ENCODE results near the gene ALOX5AP.

The ALOX5AP gene

GRCh38 chr13:30735025-30735871 is at the start of gene ALOX5AP:
ALOX5AP (plus strand) TSS chr13:30735543; CDS start chr13:30735606, 63 bp downstream.
- DNase-seq (ENCODE audit: low read depth in 2 of 3, low spot score in 1 of 3), result no peak

GRCh38 chr13:30685987-30686386 is 49.4 kb upstream of the ALOX5AP start:
- no peak for DNase-seq (ENCODE audit: low read depth in 2 of 3, low spot score in 1 of 3)

- DNase-seq (ENCODE audit: low read depth in 2 of 3, low spot score in 1 of 3), result no peak
These were observed 47.7 kb upstream of the ALOX5AP start for GRCh38 chr13:30687601-30688000.

- DNase-seq (ENCODE audit: low read depth in 2 of 3, low spot score in 1 of 3), result no peak
These were observed 45.6 kb upstream of the ALOX5AP start for GRCh38 chr13:30689752-30690151.

- no peak for DNase-seq (ENCODE audit: low read depth in 2 of 3, low spot score in 1 of 3)
These were observed 44.8 kb upstream of the ALOX5AP start for GRCh38 chr13:30690282-30691188.

GRCh38 chr13:30692113-30692512 is 43.2 kb upstream of the ALOX5AP start:
- no peak for DNase-seq (ENCODE audit: low read depth in 2 of 3, low spot score in 1 of 3)

GRCh38 chr13:30696278-30697176 is 38.8 kb upstream of the ALOX5AP start:
- no peak for DNase-seq (ENCODE audit: low read depth in 2 of 3, low spot score in 1 of 3)

- no peak for DNase-seq (ENCODE audit: low read depth in 2 of 3, low spot score in 1 of 3)
These were observed 38.0 kb upstream of the ALOX5AP start for GRCh38 chr13:30697177-30697953.

- no peak for DNase-seq (ENCODE audit: low read depth in 2 of 3, low spot score in 1 of 3)
These were observed 37.3 kb upstream of the ALOX5AP start for GRCh38 chr13:30697996-30698401.

- no peak for DNase-seq (ENCODE audit: low read depth in 2 of 3, low spot score in 1 of 3)
These were observed 36.8 kb upstream of the ALOX5AP start for GRCh38 chr13:30698488-30699005.

- no peak for DNase-seq (ENCODE audit: low read depth in 2 of 3, low spot score in 1 of 3)
These were observed 35.0 kb upstream of the ALOX5AP start for GRCh38 chr13:30700364-30700763.

- no peak for DNase-seq (ENCODE audit: low read depth in 2 of 3, low spot score in 1 of 3)
These were observed 33.3 kb upstream of the ALOX5AP start for GRCh38 chr13:30702006-30702405.

- no peak for DNase-seq (ENCODE audit: low read depth in 2 of 3, low spot score in 1 of 3)
These were observed 30.7 kb upstream of the ALOX5AP start for GRCh38 chr13:30704596-30704995.

GRCh38 chr13:30705680-30706079 is 29.7 kb upstream of the ALOX5AP start:
- DNase-seq (ENCODE audit: low read depth in 2 of 3, low spot score in 1 of 3), result no peak

- DNase-seq (ENCODE audit: low read depth in 2 of 3, low spot score in 1 of 3), result no peak
These were observed 26.8 kb upstream of the ALOX5AP start for GRCh38 chr13:30708541-30708940.

- DNase-seq (ENCODE audit: low read depth in 2 of 3, low spot score in 1 of 3), result no peak
These were observed 24.9 kb upstream of the ALOX5AP start for GRCh38 chr13:30710442-30710841.

GRCh38 chr13:30711375-30711774 is 24.0 kb upstream of the ALOX5AP start:
- DNase-seq (ENCODE audit: low read depth in 2 of 3, low spot score in 1 of 3), result no peak

GRCh38 chr13:30711837-30712236 is 23.5 kb upstream of the ALOX5AP start:
- DNase-seq (ENCODE audit: low read depth in 2 of 3, low spot score in 1 of 3), result no peak

- DNase-seq (ENCODE audit: low read depth in 2 of 3, low spot score in 1 of 3), result no peak
These were observed 22.5 kb upstream of the ALOX5AP start for GRCh38 chr13:30712536-30713532.

Measured in stimulated activated CD4-positive, alpha-beta T cell treated with anti-CD3 and anti-CD28 coated beads, Interleukin-12 subunit alpha, Interleukin-12 subunit beta, amount 100 ng/mL, for 48 hours (primary cell).